GM23248 (cell line): ENCODE measurements around the gene USP2.

Source experiments
- EZH2 ChIP-seq: fragments of 200-600 bp; sonication (generic); IDR thresholded peaks from 2 replicates; pipeline ENCODE4 v1.6.1; 2018; ENCODE audit warnings: antibody characterized with exemption, mild to moderate bottlenecking; ENCODE audit not compliant: insufficient read depth, poor library complexity, severe bottlenecking
- EZH2phosphoT487 ChIP-seq: fragments of 200-600 bp; sonication (generic); IDR thresholded peaks from 2 replicates; pipeline ENCODE4 v1.6.1; 2018; ENCODE audit warnings: antibody characterized with exemption, moderate library complexity, mild to moderate bottlenecking, low read depth; ENCODE audit not compliant: insufficient read depth

GRCh38 chr11:119309953-119310681, 71.4 kb downstream of the USP2 start:
- TF ChIP-seq EZH2phosphoT487 (no peak), EZH2 (no peak)
